Astrocyte of the hippocampus (primary cell): ENCODE data around the gene JAG2.

Experiments
- DNase-seq: peaks from one replicate; pipeline ENCODE4 v3.0.0; 2011; ENCODE audit warnings: low read depth, low spot score

JAG2 gene

GRCh38 chr14:105139831-105140239 is 28.7 kb downstream of the JAG2 start:
- no peak for DNase-seq

DNA sequence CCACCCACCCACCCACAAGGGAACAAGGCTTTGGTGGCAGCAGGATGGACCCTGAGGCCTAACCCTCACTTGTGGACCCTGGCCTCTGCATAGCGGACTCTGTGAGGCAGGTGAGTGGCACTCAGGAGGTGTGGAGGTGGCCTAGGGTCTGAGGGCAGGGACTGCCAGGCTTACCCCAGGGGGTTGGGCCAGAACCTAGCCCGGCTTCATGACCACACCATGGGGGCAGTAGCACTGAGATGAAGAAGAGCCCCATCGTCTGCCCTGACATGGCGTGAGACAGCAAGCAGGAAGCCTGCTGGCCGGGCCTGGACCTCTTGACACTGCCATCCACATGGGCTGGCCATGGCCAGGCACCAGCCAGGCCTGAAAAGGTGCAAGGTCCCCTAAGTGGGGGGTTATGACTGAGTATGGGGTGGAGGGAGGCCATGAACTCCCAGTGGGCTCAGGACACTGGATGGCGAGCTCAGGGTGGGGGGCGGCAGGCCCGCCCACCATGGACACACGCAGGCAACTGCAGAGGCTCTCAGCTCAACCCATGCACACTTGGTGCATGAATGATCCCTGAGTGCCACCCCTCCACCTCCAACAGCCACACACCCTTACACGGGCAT is 29.3 kb downstream of the JAG2 start:
- DNase-seq, result no peak

GRCh38 chr14:105138551-105139111 is 29.9 kb downstream of the JAG2 start:
- no peak for DNase-seq

- no peak for DNase-seq
These were observed 30.5 kb downstream of the JAG2 start for GRCh38 chr14:105138021-105138541.

DNA sequence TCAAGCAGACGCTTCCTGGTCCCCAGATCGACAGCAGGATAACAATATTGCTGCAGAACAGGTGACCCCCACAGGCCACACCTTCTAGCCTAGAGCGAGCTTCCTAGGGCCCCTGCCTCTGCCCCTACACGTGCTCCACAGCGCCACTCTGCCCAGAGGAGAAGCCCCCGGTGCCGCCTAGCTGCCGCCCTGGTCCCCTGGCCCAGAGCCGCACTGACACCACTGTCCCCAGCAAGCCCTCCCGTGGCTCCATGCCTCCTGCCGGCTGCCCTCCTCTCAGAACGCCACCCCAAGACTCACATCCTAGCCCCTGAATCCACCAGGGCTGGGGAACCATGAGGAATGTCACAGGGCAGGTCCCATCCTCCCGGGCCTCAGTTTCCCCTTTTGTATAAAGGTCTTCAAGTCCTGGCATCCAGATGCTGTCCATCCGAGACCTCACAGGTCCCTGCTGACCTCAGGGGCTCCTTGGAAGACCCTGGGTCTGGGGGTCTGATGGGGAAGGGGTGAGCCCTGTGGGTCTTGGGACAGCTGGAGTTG is 31.0 kb downstream of the JAG2 start:
- no peak for DNase-seq

DNA sequence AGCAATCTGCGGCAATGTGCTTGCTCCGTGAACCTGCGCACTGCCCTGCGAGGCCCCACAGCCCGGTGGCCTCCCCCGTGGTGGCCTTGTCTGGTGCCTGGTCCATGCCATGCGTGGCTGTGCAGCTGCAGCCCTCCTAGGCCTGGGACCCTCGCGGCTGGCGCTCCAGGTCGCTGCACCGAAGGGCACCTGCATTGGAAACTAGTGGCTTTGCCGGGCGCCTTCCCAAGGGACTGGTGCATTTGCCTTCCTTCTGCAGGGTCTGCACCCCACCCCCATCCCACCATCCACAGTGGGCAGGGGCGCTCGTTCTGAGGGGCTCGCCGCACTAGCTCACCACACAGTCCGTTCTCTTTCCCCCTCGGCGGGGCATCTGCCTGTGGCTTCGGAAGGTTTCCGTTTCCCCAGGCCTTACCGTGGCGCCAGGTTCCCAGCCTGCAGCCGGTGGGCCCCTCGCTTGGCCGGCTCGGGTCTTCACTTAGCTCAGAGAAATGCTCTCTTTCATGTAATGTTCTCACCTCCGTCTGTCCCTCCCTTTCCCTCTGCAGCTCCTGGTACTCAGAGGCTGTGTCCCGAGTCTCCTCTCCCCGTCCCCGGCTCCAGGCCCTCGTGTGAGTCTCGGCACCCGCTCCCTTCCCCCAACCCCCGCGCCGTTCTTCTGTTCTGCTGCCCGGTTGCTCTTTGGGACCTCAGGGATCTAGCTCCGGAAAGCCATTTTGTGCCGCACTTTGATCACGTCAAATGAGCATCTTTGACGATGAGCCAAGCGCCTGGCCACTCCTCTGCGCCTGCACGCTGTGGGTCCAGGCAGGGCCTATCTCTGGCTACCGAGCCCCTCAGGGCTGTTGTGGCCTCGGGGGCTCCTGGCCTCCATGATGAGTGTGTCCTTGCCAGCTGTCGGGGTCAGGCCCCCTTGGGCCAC is 31.9 kb downstream of the JAG2 start:
- no peak for DNase-seq

DNA sequence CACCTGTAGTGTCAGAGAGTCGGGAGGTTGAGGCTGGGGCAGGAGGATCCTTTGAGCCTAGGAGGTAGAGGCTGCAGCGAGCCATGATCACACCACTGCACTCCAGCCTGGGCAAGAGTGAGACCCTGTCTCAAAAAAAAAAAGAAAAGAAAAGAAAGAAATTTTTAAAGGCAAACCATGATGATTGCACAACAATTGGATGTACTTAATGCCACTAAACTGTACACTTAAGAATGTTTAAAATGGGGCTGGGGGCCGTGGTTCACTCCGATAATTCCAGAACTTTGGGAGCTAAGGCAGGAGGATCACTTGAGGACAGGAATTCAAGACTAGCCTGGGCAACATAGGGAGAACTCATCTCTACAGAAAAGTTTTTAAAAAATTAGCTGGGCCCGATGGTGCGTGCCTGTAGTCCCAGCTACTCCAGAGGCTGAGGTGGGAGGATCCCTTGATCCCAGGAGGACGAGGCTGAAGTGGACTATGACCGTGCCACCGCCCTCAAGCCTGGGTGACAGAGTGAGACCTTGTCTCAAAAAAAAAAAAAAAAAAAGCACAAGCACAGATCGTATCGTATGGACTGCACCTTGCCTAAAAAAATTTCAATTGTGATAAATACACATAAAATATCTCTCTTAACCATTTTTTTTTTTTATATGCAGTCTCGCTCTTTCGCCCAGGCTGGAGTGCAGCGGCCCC is 32.7 kb downstream of the JAG2 start:
- no peak for DNase-seq

DNA sequence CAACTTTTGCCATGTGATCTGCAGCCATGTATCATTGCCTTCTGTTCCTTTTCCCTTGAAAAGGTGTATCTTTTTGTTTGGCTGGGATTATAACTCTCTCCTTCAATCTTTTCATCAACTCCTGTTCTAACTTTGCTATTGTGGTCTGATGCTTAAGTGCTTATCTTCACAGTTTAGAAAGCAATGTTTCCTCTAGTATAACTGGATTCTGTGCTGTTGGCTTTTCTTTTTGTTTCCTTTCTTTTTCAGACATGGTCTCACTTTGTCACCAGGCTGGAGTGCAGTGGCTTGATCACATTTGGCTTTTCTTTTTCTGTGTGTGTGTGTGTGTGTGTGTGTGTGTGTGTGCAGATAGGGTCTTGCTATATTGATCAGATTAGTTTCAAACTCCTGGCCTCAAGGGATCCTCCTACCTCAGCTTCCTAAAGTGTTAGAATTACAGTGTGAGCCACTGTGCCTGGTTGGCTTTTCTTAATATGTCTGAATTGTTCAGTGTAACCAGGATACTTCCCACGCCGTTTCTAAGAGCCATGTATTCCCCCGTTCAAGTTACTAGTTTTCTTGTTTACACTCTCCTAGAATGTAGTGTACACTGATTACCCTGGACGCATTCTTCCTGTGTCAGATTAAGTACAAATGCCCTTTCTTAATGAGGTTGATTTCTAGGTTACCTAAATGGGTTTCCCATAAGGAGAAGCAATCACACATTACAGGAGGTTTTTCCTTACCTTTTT is 35.5 kb downstream of the JAG2 start:
- DNase-seq, result no peak

DNA sequence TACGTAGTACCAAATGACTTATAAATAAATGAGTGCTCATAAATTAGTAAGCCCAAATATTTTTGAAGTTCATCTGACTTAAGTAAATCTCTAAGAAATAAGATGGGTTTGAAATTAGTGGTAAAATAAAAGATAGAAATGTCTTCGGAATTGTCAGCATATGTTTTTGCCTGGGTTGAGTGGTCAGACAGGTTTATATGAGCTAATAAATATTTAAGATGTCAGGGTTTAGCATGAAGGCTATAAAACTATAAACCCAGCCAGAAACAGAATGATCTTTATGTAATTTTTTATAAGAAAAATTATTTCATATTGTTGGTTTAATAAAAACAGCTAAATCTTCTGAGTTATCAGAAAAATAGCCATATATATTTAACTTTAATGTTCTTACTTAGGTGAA is 37.3 kb downstream of the JAG2 start:
- no peak for DNase-seq

DNA sequence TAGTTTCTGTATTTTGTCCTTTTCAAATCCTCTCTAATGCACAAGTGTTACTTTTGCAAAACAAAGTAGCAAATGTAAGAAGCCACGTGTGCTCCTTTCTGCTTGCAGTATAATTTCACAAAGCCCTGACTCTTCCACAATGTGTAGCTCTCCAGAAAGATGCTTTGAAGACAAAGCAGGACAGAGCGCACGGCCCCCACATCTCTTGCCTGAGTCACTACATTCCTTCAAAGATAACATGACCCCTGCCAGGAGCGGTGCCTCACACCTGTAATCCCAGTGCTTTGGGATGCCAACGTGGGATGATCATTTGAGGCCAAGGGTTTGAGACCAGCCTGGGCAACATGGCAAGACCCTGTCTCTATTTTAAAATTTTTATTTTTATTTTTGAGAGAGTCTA is 40.5 kb downstream of the JAG2 start:
- no peak for DNase-seq

DNA sequence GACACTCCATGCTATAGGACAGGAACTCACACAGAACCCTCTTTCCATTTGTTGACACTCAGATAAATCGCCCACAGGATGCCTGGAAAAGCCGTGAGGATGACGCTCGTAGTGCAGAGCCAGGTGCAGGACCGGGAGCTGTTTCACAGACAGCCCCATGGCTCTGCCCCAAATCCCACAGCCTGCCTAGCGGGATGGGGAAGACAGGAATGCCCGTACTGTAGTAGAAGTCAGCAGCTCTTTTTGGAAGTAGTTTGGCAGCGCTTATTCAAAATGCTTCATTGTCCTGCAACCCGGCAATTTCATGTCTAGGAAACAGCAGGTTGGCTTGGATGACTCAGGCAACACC is 41.6 kb downstream of the JAG2 start:
- no peak for DNase-seq

DNA sequence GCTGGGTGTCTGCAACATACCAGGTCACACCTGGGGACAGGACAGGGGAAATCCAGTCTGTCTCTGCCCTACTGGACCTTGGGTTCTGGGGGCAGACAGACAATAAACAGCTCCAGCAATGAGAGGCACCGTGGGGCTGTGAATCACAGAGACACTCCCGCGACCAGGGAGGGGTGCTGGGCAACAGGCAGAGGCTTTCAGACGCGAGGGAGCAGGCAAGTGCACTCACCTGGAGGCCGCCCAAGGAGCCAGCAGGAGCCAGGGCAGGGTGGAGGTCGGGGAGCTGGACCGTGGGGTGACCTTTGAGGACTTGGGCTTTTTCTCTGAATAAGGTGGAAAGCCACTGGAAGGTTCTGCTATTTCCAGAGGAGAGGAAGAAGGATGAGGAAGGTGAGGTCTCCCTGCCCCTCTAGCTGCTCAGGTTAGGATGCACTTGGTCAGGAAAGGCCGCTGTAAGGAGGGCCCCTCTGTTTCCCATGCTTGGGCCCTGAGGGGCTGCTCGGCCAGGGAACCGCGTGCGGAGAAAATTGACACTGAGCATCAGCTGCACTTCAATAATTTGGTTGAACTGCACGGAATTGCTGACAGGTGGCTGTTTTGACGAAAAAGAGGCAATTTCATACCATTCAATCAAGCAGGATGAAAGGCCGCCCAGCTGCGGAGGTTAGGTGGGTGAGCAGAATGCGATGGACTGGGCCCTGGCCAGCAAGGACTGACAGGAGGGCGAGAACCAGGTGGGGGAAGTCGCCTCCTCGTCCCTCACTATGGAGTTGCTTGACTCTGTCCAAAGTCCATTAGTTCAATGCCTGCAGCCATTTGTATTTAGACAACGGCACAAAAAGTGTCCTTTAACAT is 42.2 kb downstream of the JAG2 start:
- DNase-seq, result no peak

DNA sequence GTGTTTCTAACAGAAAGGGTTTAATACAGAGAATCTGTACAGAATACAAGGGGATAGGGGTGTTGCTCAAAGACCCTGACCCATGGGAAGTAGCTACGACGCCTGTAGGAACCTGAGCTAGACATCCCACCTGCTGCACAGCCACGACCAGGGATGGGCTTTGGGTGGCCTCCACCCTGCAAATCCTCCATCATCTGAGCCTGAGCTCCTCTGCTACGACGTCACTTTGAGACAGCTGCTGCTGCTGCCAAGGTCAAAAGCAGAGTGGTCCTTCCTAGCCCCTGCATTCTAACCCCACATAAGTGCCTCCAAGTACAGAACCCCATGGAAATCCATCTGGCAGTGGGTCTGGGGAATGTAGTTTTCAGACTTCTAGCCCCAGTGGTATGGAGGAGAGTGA is 43.8 kb downstream of the JAG2 start:
- no peak for DNase-seq

DNA sequence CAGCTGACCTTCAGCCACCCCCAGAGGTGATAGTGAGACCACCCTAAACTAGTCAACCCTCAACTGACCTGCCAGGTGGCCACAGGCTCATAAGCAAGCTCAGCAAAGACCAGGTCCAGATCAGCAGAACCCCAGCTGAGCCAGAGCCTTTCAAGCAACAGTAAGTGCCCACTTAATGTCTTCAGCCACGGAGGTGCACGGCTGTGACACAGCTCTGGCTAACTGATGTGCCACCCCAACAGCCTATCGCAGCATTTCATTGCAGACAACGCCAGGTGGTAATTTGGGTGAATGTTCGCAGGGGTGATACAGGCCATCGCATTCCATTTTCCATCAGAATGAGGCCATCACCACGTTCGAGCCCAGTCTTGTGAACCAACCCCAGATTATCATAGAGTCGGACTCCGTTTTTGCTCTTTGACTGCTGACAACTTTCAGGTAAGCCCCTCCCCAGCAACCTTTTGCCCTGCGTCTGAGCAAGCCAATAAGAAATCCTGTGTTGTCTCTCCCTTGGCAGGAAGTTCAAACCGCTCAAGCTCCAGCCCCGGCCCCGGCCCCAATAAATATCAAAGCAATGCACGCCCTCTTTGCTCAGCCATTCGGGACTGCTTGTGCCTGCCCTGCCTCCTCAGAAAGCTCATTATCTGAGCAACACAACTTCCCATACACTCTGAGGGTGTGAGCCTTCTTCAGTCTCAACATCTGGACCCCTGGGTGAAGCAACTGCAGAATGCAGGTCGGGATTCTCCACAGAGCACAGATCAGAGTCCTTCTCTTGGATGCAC is 44.4 kb downstream of the JAG2 start:
- DNase-seq, result no peak

- DNase-seq, result no peak
These were observed 45.4 kb downstream of the JAG2 start for GRCh38 chr14:105123064-105123665.

DNA sequence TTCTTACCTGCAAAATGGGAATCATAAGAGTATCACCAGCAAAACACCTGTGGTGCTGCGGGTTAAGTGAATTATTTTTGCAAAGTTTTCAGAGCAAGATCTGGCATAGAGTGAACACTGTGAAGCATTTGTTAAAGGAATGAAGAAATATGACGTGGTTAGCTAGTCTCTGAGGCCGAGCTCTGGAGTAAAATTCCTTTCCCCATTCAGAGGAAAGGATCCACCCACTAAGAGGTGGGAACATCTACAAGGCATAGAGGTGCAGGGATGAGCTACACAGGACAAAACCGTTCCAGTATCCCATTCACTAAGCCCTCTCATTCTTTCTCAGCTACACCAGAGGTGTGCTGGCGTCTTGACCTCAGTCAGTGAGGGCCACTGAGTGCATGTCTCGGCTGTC is 48.5 kb downstream of the JAG2 start:
- DNase-seq, result no peak

DNA sequence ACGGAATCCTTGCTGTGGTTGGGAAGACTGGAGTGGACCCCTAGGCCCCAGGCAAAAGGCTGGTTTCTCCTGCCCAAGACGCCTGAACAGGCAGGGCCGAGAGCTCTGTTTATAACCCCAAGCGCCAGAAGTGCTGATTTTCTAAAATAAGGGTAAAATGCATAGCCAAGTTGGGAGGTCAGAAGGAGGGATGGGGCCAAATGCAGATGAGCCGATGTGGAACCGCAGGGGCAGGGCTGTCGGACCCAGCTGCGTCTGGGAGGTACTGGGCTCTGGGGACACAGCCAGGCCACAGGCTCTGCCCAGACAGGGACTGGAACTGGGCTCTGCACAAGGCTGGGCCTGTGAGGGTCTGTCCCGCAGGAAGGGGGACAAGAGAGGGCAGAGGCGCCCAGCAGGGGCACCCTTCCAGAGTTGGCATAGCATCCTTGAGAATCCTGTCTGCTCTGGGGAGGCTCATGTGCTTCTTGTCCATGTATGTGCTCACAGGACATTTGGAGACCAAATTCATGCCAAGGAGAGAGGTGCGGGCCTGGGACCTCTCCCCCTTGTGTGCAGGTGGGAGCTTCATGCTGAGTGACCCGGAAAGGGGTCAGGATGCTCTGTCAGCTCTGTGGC is 49.1 kb downstream of the JAG2 start:
- DNase-seq, result no peak

DNA sequence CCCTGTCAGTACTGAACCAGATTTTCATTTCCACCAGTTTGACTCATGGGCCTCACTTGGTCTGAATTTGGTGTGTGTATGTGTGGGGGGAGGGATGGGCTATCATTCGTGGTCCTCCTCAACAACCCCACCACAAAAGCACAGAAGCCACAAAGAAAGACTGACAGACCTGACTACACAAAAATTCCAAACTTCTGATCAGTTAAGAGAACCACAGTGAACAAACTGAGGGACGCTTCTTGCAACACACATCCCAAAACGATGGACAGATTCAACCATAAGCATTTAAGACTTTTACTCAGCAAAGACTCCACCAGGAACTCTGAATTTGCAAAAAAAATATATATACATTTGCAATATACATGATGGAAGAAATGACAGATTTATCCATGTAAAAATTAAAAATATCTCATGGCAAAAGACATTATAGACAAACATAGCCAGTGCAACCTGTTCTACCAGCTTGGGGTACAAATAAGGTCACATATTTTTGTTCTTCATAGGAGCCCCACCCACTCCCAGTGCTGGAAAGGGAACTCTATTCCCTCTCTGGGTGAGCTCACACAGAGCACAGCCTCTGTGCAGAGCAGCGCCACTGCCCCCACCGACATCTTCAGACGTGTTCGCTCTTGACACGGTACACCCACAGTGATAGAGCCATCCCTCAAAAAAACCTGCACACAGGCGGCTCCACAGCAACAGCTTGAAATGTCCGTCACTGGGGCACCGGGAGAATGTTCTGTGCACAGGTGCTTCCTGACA is 49.7 kb downstream of the JAG2 start:
- DNase-seq, result peak; percentile 12
